HG03460 (cell line): ENCODE results near the gene STXBP1.
A peak's percentile ranks its signal among the peaks of the same experiment; 100 is the strongest.

Experiments used
- ATAC-seq: cut with Tn5 transposase; IDR thresholded peaks from one replicate; pipeline ENCODE4 v1.9.1; 2021; ENCODE audit not compliant: unreplicated experiment

The STXBP1 gene

DNA sequence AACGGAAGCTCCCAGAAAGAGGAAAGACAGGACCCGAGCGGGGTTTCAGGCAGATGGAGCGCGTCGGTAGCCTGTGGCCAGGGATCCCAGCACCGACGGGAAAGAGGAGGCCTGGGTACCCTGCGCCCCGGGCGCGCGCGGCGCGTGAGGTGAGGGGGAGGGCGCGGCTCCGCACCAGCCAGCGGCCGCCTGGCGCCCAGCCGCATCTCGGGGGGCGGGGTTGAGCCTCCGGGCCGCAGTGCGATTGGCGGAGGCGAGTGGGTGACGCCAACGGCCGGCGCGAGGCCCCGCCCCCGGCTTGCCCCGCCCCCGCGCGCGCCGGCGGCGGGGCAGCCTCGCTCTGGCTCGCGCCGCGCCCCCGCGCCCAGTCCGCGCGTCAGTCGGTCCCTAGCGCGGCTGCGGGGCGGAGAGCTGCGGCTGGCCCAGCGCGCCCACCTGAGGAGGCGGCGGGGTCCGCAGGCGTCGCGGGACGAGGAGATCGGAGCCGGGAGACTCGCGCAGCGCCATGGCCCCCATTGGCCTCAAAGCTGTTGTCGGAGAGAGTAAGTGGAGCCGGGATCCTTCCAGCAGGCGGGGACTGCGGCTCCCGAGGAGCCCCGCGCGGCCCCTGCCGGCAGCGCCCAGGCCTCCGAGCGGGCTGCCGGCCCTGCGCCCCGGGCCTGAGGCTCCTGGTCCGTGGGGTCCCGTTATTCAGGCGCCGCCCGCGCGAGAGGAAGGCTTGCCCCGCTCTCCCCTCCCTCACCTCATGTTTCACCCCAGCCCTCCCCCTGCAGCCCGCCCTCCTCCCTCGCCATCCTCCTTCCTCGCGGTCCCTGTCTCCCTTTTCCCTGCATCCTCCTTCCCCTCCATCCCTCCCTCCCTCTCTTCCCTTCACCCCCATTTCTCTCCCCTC lies at the start of gene STXBP1:
Gene STXBP1 (plus strand): TSS at position 379 of the 892 bp plus-strand sequence. CDS start 127 bp downstream, at position 506.
- ATAC-seq = peak; percentile 88

DNA sequence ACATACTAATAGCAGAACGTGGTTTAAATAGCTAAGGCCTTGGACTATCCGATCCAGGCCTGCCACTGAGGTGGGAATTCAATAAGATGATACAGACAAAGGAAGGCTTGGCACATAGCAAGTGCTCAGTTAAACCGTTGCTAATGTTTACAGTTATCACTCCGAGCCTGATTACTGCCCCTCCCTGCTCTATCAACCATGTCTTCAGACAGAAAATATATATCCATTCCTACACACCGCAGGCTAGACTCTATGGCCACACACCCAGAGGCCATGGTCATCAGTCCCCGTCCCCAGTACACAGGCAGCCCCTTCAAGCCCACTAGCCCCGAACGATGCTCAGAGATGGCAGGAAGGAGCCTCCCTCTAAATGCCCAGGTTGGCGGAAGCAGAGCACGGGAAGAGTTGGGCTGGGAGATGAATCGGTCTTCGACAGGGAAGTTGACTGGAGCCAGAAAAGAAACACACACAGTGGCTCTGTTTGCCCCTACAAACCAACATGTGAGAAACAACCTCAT lies 49.7 kb upstream of the STXBP1 start:
- no peak for ATAC-seq

DNA sequence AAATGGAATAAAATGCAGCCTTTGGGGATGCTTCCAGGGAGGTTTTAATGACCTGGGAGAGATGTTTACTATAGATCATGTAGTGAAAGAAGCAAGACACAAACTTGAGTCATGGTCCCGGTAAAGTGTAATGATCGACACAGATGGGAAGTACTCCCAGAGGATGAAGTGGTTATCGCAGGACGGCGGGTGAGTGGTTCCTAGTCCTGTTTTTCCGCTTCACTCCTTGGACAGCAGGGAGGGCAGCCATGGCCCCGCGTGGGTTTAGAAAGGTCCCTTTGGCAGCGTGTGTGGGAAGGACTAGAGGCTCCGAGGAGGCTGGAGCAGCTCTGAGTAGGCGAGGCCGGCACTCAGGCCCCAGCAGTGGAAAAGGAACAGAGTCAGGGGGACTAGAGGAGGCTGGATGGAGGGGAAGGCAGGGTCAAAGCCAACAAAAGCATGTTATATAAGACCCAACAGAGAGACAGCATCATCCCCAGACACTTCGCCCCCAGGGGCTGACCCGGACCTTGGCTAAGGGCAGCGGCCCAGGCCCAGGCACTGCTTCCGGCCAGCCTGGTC lies 49.2 kb upstream of the STXBP1 start:
- ATAC-seq = no peak

DNA sequence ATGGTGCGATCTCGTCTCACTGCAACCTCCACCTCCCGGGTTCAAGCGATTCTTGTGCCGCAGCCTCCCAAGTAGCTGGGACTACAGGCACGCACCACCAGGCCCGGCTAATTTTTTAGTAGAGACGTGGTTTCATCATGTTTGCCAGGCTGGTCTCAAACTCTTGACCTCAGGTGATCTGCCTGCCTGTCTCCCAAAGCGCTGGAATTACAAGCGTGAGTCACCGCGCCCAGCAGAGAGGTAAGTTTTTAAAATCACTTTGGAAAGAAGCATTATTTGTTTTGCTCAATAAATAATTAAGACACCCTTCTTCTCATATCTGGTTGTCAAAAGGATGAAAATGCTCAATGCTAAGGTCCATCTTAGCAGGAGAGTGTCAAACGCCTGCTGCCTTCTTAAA lies 48.5 kb upstream of the STXBP1 start:
- ATAC-seq = no peak

DNA sequence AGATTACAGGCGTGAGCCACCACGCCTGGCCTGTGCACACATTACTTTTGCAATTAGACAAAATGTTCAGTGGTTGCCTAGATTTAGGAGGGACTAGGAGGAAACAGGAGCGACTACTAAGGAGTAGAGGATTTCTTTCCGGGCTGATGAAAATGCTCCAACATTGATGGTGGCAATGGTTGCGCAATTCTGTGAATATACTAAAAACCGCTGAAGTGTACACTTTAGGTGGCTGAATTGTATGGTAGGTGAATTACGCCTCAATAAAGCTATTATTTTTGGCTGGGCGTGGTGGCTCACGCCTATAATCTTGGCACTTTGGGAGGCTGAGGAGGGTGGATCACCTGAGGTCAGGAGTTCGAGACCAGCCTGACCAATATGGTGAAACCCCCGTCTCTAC lies 46.8 kb upstream of the STXBP1 start:
- ATAC-seq = no peak

DNA sequence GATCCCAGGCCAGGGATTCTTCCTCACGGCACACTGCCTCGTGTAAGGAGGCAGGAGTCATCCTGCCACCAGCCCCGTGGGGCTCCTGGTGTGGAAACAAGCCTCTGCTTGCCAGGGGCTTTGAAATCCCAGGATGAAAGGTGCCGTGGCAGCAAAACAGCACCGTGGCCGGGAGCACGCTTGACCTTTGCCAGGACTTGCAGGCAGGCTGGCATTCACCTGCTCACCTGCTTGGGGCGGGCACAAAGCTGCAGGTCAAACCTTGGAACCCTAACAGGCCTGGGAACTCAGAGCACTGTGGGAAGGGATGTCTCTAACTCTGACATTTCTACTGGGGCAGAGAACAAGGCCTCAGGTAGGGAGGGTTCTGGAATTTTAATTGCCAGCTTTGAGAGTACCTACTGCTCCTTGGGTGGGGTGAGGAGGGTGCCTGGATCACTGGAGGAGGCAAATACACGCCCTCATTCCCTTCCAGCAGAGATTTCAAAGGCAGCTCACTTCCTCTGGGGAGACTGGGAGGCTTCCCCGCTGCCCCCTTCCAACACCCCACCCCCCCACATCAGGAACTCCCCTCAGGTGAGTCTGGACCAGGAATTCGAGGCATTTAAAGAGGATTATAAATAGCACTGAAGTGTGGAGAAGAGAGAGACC lies 45.6 kb upstream of the STXBP1 start:
- no peak for ATAC-seq

DNA sequence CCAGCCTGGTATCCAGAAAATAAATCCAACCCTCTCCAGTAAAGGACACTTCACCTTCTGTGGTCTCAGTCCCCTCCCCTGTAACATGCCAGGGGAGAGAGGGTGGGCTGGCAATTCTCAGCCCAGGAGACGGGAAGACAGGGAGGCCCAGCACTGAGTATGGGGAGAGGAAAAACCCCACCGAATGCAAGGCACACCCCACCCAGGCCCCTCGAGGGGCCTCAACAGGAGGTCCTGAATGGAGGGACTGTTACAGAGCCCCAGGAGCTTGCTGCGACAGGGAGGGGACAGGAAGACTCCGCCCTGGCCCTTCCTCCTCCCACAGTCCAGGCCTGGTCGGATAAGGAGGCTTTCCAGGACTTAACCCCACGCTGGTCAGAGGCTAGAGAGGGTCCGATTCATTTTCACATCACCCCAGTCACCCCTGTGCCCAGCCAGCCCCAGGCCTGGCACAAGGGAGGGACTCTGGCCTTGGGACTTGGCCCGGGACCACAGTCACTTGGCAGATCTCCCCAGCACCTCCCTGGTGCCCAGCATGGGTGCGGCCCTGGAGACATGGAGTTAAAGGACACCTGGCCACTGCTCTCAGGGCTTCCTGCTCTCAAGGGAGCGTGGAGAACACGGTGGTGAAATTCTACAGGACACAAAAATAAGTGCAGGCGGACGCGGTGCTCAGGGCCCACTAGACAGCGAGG lies 44.9 kb upstream of the STXBP1 start:
- ATAC-seq = no peak

DNA sequence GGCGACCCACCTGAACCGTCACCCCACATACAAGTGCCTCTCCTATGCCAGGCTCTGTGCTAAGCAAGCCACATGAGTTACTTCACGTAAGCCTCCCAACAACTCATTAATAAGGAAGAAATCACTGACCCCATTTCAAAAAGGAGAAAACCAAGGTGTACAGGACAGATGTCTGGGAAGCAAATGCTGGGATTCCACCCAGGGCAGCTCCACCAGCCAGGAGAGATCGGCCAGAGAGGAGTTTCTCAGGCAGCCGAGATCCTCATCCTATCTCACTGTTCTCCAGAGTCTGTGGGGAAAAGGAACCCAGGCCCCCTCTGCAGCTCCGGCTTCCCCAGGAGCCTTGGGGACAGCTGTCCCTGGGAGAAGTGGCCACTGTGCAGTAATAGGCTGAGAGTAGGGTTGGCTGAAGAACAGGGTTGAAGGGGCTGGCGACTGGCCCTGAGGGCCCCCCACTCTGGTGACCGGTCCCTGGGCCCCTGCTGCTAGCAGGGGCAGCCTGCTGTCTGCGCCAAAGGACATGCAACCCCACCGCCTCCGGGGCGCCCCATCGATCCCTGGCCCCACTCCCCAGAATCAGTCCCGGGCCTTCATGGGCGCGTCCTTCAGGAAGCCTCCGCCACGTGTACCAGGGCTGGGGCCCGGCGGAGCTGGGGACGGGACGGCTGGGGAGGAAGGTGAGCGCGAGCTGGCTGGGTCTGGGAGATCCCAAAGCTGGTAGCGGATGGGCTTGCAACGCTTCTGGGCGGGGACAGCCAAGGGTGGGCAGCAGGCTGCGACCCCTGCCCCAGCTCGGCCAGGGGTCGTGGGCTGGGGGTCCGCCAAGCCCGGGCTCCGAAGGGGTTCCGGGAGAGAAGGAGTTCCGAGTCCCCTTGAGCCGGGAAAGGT lies 44.1 kb upstream of the STXBP1 start:
- no peak for ATAC-seq

DNA sequence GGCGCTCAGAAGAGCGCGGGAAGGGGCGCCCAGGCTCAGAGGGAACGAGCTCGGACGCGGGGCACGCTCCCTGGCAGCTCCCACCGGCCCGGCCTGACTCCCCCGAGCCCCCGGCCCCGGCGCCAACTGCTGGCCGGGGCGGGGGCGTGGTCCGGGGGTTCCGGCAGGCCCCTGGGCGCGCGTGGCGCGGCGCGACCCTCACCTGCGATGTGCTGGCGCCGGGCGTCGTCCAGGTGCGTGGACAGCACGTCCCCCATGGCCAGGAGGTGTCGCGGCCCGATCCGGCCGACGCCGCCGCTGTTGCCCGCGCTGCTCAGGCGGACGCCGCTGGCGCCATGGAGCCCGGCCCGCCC lies 43.5 kb upstream of the STXBP1 start:
- peak; percentile 19 for ATAC-seq

DNA sequence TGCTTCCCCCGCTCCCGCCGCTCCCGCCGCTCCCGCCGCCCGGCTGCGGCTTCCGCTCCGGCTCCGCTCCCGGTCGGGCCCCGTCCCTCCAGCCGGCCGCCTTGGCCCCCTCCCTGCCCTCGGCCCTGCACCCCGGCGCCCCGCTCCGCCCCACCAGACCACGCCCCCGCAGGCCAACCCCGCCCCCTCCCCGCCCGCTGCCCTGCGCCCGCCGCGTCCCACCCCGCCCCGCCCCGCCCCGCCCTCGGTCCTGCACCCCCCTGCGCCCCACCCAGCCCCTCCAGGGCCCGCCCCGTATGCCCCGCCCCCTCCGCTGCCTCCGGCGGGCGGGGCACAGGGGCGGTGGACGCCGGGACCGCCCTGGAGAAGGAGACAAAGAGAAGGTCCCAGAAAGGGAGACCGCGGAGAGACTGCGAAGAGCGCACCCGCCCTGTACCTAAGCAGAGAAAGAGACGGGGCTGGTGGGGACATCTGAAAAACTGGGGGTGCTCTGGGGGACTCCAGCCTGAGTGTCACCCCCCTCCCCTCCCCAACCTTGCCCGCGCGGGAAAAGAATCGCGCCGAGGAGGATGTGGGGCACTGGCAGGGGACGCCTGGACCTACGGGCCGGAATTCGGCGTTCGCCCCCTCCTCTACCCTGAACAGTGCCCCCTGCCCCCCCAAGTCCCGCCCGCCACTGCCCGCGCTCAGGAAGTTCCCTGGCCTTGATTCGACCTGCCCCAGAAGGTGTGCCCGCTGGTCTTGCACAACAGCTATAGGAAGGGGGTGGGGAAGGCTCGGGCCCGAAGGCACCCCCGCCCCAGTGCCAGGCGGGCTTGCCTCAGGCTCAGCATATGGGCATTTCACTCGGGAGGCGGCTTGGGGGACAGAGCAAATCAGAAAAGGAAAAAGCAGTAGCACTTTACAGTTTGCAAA lies 42.8 kb upstream of the STXBP1 start:
- ATAC-seq = peak; percentile 56

DNA sequence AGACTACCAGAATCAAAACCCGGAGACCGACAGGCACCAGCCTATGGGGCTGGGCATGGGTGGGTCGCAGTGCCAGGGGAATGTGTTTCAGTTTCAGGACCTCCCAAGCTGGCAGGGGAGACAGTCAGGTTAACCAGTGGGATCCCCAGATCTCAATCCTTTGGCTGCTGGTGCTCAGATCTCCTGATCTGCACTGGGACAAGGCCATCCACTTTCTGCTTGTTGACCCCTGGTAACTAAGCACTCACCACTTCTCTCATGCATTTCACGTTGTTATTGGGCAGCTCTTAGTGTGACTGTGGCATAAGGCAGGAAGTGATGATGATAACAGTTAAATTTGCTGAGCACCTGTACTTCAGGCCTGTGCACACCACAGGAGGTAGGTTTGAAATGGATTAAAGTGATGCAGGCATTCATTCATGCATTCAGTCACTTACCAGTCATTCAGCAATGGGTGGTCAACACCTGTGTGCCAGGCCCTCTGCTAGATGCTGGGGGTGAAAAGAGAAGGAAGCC lies 42.1 kb upstream of the STXBP1 start:
- ATAC-seq = no peak

DNA sequence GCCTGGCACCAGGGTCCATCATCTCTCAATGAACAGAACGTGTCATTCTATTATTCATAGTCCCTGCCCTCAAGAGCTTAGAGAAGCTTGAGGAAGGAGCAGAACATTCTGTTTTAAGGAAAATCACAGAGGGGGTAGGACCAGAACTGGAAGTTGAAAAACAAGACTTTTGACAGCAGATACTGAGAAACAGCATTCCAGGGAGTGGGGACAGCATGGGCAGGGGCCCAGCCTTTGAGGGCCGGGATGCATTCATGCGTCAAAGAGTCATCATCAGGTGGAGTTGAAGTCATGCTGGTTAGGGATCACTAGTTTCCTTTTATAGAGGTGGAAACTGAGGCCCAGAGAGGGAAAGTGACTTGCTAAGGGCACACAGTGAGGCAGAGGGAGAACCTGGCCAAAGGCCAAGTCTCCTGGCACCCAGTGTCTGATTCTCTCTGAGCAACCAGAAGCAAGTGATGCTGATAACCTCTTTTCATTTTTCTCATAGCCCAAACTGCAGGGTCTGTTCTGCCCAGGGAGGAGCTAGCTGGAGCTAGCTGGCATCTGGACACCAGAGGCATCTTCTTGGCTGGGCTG lies 41.5 kb upstream of the STXBP1 start:
- no peak for ATAC-seq

DNA sequence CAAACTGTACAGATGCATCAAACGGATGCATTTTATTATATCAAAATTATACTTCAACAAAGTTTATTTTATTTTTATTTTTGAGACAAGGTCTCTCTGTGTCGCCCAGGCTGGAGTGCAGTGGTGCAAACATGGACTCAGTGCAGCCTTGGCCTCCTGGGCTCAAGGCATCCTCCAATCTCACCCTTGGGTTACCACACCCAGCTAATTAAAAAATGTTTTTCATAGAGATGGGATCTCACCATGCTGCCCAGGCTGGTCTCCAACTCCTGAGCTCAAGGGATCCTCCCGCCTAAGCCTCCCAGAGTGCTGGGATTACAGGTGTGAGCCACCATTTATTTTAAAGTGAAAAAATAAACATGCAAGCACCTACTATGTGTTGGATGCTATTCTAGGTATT lies 40.1 kb upstream of the STXBP1 start:
- ATAC-seq = no peak

DNA sequence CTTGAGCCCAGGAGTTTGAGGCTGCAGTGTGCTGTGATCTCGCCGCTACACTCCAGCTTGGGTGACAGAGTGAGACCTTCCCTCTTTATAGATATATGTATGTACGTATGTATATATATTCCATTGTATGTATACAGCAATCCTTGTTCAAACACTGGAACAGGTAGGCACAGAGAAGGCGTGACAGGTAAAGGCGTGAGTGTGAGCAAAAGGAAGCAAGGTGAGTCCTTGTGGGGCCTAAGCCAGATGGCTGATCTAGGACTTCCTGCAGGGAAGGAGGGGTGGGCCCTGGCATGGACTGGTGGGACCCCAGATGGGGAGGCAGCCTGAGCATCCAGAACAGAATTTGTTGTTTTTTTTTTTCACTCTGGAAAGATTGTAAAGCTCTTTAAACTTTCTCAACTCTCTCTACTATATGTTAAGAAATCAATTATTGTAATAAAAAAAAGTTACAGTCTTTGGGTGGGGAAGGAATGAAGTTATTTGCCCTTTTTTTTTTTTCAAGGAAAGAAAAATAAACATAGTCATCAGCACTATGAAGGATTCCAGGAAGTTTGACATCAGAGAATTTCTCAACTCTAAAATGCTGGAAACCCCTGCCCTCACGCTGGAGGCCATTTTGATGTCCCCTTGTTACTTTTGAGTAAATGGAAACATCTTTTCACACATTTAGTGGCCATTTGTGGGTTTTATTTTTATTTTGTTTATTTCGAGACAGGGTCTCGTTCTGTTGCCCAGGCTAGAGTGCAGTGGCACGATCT lies 38.9 kb upstream of the STXBP1 start:
- ATAC-seq = no peak

DNA sequence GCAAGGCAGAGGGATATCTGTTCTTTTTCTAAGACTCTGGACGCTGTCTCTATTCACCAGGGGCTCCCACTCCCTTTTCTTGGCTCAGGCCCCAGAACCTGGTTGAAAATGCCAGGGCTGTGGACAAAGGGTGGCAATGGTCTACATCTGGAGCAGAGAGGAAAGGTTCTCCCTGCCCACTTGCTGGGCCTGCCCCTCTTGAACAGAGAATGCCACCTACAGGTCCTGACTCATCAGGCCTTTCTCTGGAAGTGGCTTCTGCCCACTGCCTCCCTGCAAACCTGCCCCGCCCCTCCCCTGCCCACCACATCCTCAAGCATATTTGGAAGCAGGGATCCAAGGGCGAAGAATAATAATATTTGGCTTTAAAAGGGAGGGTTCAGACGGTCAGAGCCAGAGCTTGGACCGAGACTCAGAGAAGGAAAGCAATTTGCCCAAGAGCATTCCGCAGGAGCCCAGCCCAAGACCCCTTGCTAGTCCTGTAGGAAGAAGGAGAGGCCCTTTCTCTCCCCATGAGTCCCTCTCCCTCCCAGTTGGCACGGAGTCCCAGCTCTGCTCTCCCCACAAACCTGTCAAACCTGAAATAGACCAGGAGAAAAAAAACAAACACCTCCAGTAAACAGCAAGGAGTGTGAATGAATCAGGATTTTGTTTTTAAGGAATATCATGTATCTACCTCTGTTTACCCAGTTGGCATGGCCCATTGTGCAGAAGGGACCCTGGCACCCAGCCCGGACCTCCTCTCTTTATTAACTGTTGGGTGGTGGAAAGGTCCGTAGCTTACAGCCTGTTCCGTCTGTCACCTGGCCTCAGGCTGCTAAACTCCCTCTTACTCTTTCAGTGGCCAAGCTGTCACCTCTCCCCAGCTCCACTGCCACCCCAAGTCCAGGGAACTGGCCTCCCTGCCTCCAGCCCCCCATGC lies 37.7 kb upstream of the STXBP1 start:
- ATAC-seq = no peak

DNA sequence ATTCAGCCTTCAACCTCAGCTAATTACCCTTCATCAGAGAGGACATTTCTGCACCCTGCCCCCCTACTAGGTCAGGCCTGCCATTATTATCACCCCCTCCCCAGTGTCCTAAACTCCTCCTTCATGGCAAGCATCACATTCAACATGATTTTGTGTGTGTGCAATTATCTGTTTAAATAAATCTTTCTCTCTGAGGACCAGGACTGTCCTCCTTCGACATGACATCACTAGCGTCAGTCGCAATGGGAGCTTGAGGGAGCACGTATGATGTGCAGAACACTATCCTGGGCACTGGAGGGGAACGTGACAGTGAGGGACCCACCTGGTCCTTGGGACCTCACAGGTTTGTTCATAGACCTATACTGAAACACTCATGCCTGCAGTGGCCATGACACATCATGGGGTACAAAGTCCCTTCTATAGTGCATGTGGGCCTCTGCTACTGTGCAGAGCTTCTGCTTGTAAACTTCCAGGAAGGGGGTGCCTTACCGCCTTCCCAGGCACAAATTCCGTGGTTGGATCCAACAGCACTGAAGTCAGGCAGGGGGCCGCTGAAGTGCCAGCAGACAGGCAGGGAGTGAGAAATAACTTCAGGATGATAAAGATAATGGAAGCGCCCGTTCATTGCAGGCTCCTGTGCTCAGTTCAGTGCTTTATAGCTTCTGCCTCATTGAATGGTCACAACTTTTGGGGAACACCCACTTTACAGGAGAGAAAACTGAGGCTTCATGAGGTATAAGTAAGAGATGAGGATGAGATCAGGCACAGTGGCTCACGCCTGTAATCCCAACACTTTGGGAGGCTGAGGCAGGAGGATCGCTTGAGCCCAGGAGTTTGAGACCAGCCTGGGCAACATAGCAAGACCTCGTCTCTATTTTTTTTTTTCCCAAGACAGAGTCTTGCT lies 36.0 kb upstream of the STXBP1 start:
- ATAC-seq = no peak
